ENCODE results near the gene CES2. TPM values are rescaled to one million over a fixed set of nuclear protein-coding genes. Genes with fewer than 3 reads are reported as not detected.
"Not testable (repeated sequence)": the region's sequence is repeated elsewhere in the genome, so short reads cannot be mapped to it uniquely, and the experiment has no call there.

The CES2 gene
- total and polyA plus RNA-seq, 4 donors, result 22.9 to 50.2 (median 41.8) TPM

GRCh38 chr16:66939366-66939765, 4.0 kb downstream of the CES2 start:
- H3K27me3 ChIP-seq (ENCODE audit: control insufficient read depth, insufficient read depth, low read length), result no peaks in the 10 kb centered on the region
- DNase-seq (ENCODE audit: low read depth in 4 of 6, low spot score in 6 of 6), result no peak
- H3K9me3 ChIP-seq (ENCODE audit: control insufficient read depth, insufficient read depth, low read length), result no peaks in the 10 kb centered on the region
- H3K4me3 ChIP-seq (ENCODE audit: low read depth, low read length), result no peak overlapping the region
- H3K27ac ChIP-seq (ENCODE audit: low read depth, low read length), result no peak overlapping the region
- peaks cover 85% of the 10 kb centered on the region for H3K36me3 ChIP-seq (ENCODE audit: control insufficient read depth, insufficient read depth, low read length)
- H3K4me1 ChIP-seq (ENCODE audit: control insufficient read depth, insufficient read depth, low read length), result peaks cover 21% of the 10 kb centered on the region

- H3K36me3 ChIP-seq (ENCODE audit: control insufficient read depth, insufficient read depth, low read length), result peaks cover 89% of the 10 kb centered on the region
- no peak for DNase-seq (ENCODE audit: low read depth in 4 of 6, low spot score in 6 of 6)
- peaks cover 18% of the 10 kb centered on the region for H3K4me1 ChIP-seq (ENCODE audit: control insufficient read depth, insufficient read depth, low read length)
- 97% methylated on average over 16 of the region's 16 CpGs for WGBS (ENCODE audit: insufficient coverage)
- H3K27ac ChIP-seq (ENCODE audit: low read depth, low read length), result no peak overlapping the region
- H3K27me3 ChIP-seq (ENCODE audit: control insufficient read depth, insufficient read depth, low read length), result no peaks in the 10 kb centered on the region
- H3K4me3 ChIP-seq (ENCODE audit: low read depth, low read length), result no peak overlapping the region
- H3K9me3 ChIP-seq (ENCODE audit: control insufficient read depth, insufficient read depth, low read length), result no peaks in the 10 kb centered on the region
Observed at GRCh38 chr16:66940236-66940635, 4.9 kb downstream of the CES2 start.

GRCh38 chr16:66942981-66943380, 7.7 kb downstream of the CES2 start:
- Histone ChIP-seq H3K4me3 (ENCODE audit: low read depth, low read length) (no peak overlapping the region), H3K27me3 (ENCODE audit: control insufficient read depth, insufficient read depth, low read length) (no peaks in the 10 kb centered on the region), H3K36me3 (ENCODE audit: control insufficient read depth, insufficient read depth, low read length) (peaks cover 65% of the 10 kb centered on the region), H3K4me1 (ENCODE audit: control insufficient read depth, insufficient read depth, low read length) (peaks cover 5% of the 10 kb centered on the region), H3K9me3 (ENCODE audit: control insufficient read depth, insufficient read depth, low read length) (no peaks in the 10 kb centered on the region), H3K27ac (ENCODE audit: low read depth, low read length) (no peak overlapping the region)
- no peak for DNase-seq (ENCODE audit: low read depth in 4 of 6, low spot score in 6 of 6)
- 98% methylated on average over 5 of the region's 5 CpGs for WGBS (ENCODE audit: insufficient coverage)

GRCh38 chr16:66943426-66944053, 8.2 kb downstream of the CES2 start:
- Histone ChIP-seq H3K4me1 (ENCODE audit: control insufficient read depth, insufficient read depth, low read length) (peaks cover 10% of the 10 kb centered on the region), H3K9me3 (ENCODE audit: control insufficient read depth, insufficient read depth, low read length) (no peaks in the 10 kb centered on the region), H3K36me3 (ENCODE audit: control insufficient read depth, insufficient read depth, low read length) (peaks cover 59% of the 10 kb centered on the region), H3K27ac (ENCODE audit: low read depth, low read length) (no peak overlapping the region), H3K4me3 (ENCODE audit: low read depth, low read length) (no peak overlapping the region), H3K27me3 (ENCODE audit: control insufficient read depth, insufficient read depth, low read length) (peaks cover 5% of the 10 kb centered on the region)
- WGBS (ENCODE audit: insufficient coverage), result 91% methylated on average over 14 of the region's 15 CpGs
- DNase-seq (ENCODE audit: low read depth in 4 of 6, low spot score in 6 of 6), result no peak

GRCh38 chr16:66944054-66944441, 8.7 kb downstream of the CES2 start:
- no CpG with 5 or more reads among the region's 5 CpGs for WGBS (ENCODE audit: insufficient coverage)
- H3K9me3 ChIP-seq (ENCODE audit: control insufficient read depth, insufficient read depth, low read length), result no peaks in the 10 kb centered on the region
- peaks cover 10% of the 10 kb centered on the region for H3K27me3 ChIP-seq (ENCODE audit: control insufficient read depth, insufficient read depth, low read length)
- DNase-seq (ENCODE audit: low read depth in 4 of 6, low spot score in 6 of 6), result no peak
- no peak overlapping the region for H3K4me3 ChIP-seq (ENCODE audit: low read depth, low read length)
- peaks cover 15% of the 10 kb centered on the region for H3K4me1 ChIP-seq (ENCODE audit: control insufficient read depth, insufficient read depth, low read length)
- H3K27ac ChIP-seq (ENCODE audit: low read depth, low read length), result no peak overlapping the region
- peaks cover 55% of the 10 kb centered on the region for H3K36me3 ChIP-seq (ENCODE audit: control insufficient read depth, insufficient read depth, low read length)

GRCh38 chr16:66944971-66945370, 9.7 kb downstream of the CES2 start:
- H3K4me3 ChIP-seq (ENCODE audit: low read depth, low read length); DNase-seq (ENCODE audit: low read depth in 4 of 6, low spot score in 6 of 6); H3K9me3 ChIP-seq (ENCODE audit: control insufficient read depth, insufficient read depth, low read length); H3K27ac ChIP-seq (ENCODE audit: low read depth, low read length): not testable (repeated sequence)
- Histone ChIP-seq H3K4me1 (ENCODE audit: control insufficient read depth, insufficient read depth, low read length) (peaks cover 19% of the 10 kb centered on the region), H3K27me3 (ENCODE audit: control insufficient read depth, insufficient read depth, low read length) (peaks cover 20% of the 10 kb centered on the region), H3K36me3 (ENCODE audit: control insufficient read depth, insufficient read depth, low read length) (peaks cover 46% of the 10 kb centered on the region)
- WGBS (ENCODE audit: insufficient coverage), result 100% methylated on average over 5 of the region's 9 CpGs

- Histone ChIP-seq H3K27ac (ENCODE audit: low read depth, low read length) (no peak overlapping the region), H3K4me1 (ENCODE audit: control insufficient read depth, insufficient read depth, low read length) (peaks cover 19% of the 10 kb centered on the region), H3K9me3 (ENCODE audit: control insufficient read depth, insufficient read depth, low read length) (no peaks in the 10 kb centered on the region), H3K27me3 (ENCODE audit: control insufficient read depth, insufficient read depth, low read length) (peaks cover 28% of the 10 kb centered on the region), H3K4me3 (ENCODE audit: low read depth, low read length) (no peak overlapping the region), H3K36me3 (ENCODE audit: control insufficient read depth, insufficient read depth, low read length) (peaks cover 36% of the 10 kb centered on the region)
- no peak for DNase-seq (ENCODE audit: low read depth in 4 of 6, low spot score in 6 of 6)
- WGBS (ENCODE audit: insufficient coverage), result 95% methylated on average over 2 of the region's 4 CpGs
Observed at GRCh38 chr16:66945939-66946338, 10.6 kb downstream of the CES2 start.

GRCh38 chr16:66946541-66946940, 11.2 kb downstream of the CES2 start:
- Histone ChIP-seq H3K36me3 (ENCODE audit: control insufficient read depth, insufficient read depth, low read length) (peaks cover 30% of the 10 kb centered on the region), H3K27me3 (ENCODE audit: control insufficient read depth, insufficient read depth, low read length) (peaks cover 34% of the 10 kb centered on the region), H3K4me1 (ENCODE audit: control insufficient read depth, insufficient read depth, low read length) (peaks cover 19% of the 10 kb centered on the region), H3K27ac (ENCODE audit: low read depth, low read length) (no peak overlapping the region), H3K9me3 (ENCODE audit: control insufficient read depth, insufficient read depth, low read length) (no peaks in the 10 kb centered on the region), H3K4me3 (ENCODE audit: low read depth, low read length) (no peak overlapping the region)
- 89% methylated on average over 7 of the region's 7 CpGs for WGBS (ENCODE audit: insufficient coverage)
- DNase-seq (ENCODE audit: low read depth in 4 of 6, low spot score in 6 of 6), result no peak

GRCh38 chr16:66946974-66947301, 11.6 kb downstream of the CES2 start:
- H3K9me3 ChIP-seq (ENCODE audit: control insufficient read depth, insufficient read depth, low read length), result no peaks in the 10 kb centered on the region
- H3K4me3 ChIP-seq (ENCODE audit: low read depth, low read length), result no peak overlapping the region
- H3K4me1 ChIP-seq (ENCODE audit: control insufficient read depth, insufficient read depth, low read length), result peaks cover 19% of the 10 kb centered on the region
- WGBS (ENCODE audit: insufficient coverage), result 43% methylated on average over 4 of the region's 5 CpGs
- H3K27me3 ChIP-seq (ENCODE audit: control insufficient read depth, insufficient read depth, low read length), result peaks cover 36% of the 10 kb centered on the region
- H3K27ac ChIP-seq (ENCODE audit: low read depth, low read length), result no peak overlapping the region
- DNase-seq (ENCODE audit: low read depth in 4 of 6, low spot score in 6 of 6), result no peak
- peaks cover 26% of the 10 kb centered on the region for H3K36me3 ChIP-seq (ENCODE audit: control insufficient read depth, insufficient read depth, low read length)

- Histone ChIP-seq H3K9me3 (ENCODE audit: control insufficient read depth, insufficient read depth, low read length) (no peaks in the 10 kb centered on the region), H3K4me1 (ENCODE audit: control insufficient read depth, insufficient read depth, low read length) (peaks cover 19% of the 10 kb centered on the region), H3K36me3 (ENCODE audit: control insufficient read depth, insufficient read depth, low read length) (peaks cover 20% of the 10 kb centered on the region), H3K27me3 (ENCODE audit: control insufficient read depth, insufficient read depth, low read length) (peaks cover 41% of the 10 kb centered on the region), H3K27ac (ENCODE audit: low read depth, low read length) (no peak overlapping the region), H3K4me3 (ENCODE audit: low read depth, low read length) (peak overlapping the region; percentile 49)
- 1% methylated on average over 13 of the region's 23 CpGs for WGBS (ENCODE audit: insufficient coverage)
- peak; percentile 59 to 95 (median 77) for DNase-seq (ENCODE audit: low read depth in 4 of 6, low spot score in 6 of 6)
Observed at GRCh38 chr16:66947302-66948065, 12.2 kb downstream of the CES2 start.
